NCI-H2107 (cell line): ENCODE data around the gene PTPRN2.

Experiments used
- DNase-seq: peaks from one replicate; lab custom pipeline; 2025; lab: John Stamatoyannopoulos, UW

PTPRN2 gene

GRCh38 chr7:158015403-158016179 lies 572.0 kb downstream of the PTPRN2 start:
- no peak for DNase-seq

- no peak for DNase-seq
These were observed 572.6 kb downstream of the PTPRN2 start for GRCh38 chr7:158014976-158015375.

GRCh38 chr7:158013085-158013668 lies 574.4 kb downstream of the PTPRN2 start:
- DNase-seq = no peak

- no peak for DNase-seq
These were observed 575.7 kb downstream of the PTPRN2 start for GRCh38 chr7:158011941-158012340.

- no peak for DNase-seq
These were observed 576.5 kb downstream of the PTPRN2 start for GRCh38 chr7:158010961-158011693.

GRCh38 chr7:158009886-158010285 lies 577.7 kb downstream of the PTPRN2 start:
- no peak for DNase-seq

- DNase-seq = no peak
These were observed 579.4 kb downstream of the PTPRN2 start for GRCh38 chr7:158008267-158008666.

- no peak for DNase-seq
These were observed 579.8 kb downstream of the PTPRN2 start for GRCh38 chr7:158007697-158008257.

- no peak for DNase-seq
These were observed 580.6 kb downstream of the PTPRN2 start for GRCh38 chr7:158006841-158007696.

GRCh38 chr7:158005531-158005930 lies 582.1 kb downstream of the PTPRN2 start:
- no peak for DNase-seq

GRCh38 chr7:158004123-158004490 lies 583.5 kb downstream of the PTPRN2 start:
- no peak for DNase-seq

- DNase-seq = no peak
These were observed 584.0 kb downstream of the PTPRN2 start for GRCh38 chr7:158003441-158004122.

GRCh38 chr7:158002486-158003080 lies 585.0 kb downstream of the PTPRN2 start:
- no peak for DNase-seq

GRCh38 chr7:158001621-158002320 lies 585.9 kb downstream of the PTPRN2 start:
- peak; percentile 73 for DNase-seq

- DNase-seq = no peak
These were observed 586.6 kb downstream of the PTPRN2 start for GRCh38 chr7:158001003-158001402.

GRCh38 chr7:158000160-158000559 lies 587.5 kb downstream of the PTPRN2 start:
- DNase-seq = peak; percentile 73

GRCh38 chr7:157998884-157999552 lies 588.6 kb downstream of the PTPRN2 start:
- no peak for DNase-seq

- DNase-seq = no peak
These were observed 590.2 kb downstream of the PTPRN2 start for GRCh38 chr7:157997471-157997870.

- DNase-seq = no peak
These were observed 590.6 kb downstream of the PTPRN2 start for GRCh38 chr7:157997080-157997440.
